ENCODE data around the gene PLET1. TPM values are rescaled to one million over a fixed set of nuclear protein-coding genes. Genes with fewer than 3 reads are reported as not detected.

Gene PLET1
- total RNA-seq, 1 donor from 2014 or later = not detected

DNA sequence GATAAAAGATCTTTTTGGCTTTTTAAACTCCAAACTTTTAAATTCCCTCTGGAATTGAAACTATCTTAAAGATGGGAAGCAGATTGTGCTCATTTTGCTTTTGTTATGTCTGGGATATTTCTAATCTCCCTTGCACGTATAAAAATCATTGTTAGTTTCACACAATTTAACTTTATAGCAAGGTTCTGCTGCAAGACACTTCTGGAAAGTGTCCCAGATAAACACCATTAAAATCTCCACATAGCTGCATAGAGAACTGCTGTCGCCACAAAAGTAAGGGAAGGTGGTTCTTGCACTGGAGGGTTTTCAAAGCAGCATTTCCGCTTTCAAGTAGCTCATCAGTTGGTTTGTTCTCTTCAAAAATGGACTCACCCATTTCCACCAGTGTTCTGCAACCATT is 22.6 kb downstream of the PLET1 start:
- DNase-seq = no peak

DNA sequence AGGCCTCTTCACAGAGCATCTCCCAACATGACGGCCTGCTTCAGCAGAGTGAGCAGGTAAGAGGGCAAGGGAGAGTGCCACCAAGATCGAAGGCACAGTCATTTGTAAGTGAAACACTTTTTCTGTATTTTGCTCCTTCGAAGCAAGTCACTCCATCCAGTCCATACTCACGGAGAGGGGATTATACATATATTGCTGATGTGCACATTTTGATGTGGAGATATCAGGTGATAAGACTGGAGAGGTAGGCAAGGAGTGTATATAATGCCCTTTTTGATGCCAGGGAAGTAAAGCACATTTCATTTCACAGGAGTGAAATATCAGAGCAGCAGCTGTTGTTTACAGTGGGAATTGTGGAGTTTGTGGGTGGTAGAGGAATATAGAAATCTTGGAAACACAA is 23.2 kb downstream of the PLET1 start:
- no peak for DNase-seq

DNA sequence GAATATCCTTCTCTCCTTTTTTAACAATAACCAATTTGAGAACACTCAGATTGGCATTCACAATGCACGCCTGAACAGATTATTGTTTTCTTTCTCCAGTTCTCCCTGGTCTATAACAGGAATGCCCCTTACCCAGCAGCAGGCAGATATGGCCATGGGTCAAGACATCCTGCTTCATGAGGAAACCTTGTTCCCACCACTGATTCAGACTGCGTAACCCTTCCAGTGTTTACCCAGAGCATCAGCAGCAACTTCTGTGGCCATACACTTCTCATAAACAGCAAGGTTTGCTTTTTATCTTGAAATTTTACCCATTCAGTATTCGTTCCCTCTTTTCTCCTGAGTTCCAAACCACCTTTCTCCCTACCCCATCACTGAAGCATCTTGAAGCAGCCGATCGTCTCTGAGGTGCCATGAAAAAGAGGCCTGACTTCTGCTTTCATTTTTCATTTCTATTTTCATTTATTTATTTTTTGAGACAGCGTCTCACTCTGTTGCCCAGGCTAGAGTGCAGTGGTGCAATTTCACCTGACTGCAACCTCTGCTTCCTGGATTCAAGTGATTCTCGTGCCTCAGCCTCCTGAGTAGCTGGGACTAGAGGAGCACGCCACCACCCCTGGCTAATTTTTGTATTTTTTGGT is 24.8 kb downstream of the PLET1 start:
- DNase-seq = no peak

DNA sequence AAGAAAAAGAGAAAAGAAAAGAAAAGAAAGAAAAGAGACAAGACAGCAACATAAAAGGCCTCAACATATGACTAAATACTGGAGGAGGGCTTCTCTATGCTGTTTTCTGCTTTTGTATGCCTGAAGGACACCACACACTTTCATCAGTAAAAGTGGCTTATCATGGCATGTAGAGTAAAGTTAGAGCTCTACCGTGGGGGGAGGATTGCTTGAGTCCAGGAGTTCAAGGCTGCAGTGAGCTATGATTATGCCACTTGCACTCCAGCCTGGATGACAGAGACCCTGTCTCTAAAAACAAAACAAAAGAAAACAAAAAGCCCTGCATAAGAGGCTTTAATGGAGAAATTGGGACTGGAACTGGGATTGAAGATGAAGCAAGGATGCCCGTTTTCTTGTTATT is 28.7 kb downstream of the PLET1 start:
- no peak for DNase-seq

DNA sequence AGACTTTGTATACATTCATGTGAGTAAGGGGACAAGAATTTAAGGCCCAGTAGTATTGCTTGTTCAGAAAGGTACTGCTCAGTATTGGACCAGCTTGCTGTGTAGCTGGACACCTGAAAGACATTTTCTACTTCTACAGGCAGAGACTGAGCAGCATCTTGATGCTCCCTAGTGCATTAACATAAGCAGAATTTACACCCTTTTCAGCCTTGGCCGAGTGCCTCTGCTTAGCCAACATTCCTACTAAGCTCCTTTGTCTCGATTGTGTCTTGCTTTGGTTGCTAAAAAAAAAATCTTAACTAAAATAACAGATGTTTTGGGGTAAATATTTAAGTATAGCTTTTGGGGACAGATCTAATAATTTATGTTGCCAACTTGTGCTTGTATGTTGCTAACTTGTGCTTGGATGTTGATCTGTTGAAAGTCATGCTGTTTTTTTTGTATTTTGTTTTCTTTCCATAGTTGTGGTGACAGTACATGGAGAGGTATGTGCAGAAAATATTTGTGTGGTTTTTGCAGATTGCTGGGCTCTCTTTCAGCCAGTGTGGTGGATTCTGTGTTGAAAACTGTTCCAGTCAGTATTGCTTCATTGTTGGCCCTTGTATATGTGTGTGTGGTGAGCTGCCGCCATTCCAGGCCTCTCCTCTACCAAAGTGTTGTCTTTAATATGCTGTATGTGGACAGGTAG is 30.8 kb downstream of the PLET1 start:
- DNase-seq = no peak

DNA sequence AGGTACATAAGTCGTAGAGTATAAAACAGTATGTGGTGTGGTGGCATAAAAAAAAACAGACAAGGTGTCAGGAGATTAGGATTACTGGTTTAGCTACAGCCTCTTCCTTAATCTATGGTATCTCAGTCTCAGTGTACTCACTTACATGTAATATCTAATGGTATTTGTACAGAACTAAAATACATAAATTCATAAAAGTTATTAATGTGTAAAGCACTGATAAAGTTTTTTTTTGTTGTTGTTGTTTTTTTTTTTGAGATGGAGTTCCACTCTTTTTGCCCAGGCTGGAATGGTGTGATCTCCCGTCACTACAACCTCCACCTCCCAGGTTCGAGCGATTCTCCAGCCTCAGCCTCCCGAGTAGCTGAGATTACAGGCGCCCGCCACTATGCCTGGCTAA is 31.5 kb downstream of the PLET1 start:
- DNase-seq = no peak

DNA sequence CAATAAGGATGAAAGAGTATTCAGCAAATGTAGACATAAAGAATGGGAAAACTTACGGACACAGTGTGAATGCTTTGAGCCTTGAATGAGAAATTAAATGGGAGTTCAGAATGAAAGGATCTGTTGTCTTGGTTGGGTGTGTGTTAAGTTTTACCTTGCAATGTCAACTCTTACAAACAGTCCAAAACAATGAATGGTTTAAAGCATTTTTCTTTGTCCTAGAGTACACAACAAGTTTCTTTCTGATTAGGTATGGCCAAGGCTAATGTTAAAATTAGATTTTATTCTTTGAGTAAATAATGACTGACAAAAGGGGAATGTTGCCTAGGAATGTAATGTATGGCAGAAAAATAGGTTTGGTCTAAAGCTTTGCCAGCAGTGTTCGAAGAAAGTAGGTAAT is 32.0 kb downstream of the PLET1 start:
- no peak for DNase-seq

DNA sequence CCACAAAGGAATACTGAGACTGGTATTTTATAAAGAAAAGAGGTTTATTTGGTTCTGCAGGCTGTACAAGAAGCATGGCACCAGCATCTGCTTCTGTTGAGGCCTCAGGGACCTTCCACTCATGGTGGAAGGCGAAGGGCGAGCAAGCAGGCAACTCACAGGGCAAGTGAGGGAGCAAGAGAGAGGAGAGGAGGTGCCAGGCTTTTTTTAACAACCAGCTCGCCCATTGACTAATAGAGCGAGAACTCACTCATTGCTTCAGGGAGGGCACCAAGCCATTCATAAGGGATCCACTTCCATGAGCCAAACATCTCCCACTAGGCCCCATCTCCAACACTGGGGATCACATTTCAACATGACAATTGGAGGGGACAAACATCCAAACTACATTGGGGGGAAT is 33.2 kb downstream of the PLET1 start:
- no peak for DNase-seq

DNA sequence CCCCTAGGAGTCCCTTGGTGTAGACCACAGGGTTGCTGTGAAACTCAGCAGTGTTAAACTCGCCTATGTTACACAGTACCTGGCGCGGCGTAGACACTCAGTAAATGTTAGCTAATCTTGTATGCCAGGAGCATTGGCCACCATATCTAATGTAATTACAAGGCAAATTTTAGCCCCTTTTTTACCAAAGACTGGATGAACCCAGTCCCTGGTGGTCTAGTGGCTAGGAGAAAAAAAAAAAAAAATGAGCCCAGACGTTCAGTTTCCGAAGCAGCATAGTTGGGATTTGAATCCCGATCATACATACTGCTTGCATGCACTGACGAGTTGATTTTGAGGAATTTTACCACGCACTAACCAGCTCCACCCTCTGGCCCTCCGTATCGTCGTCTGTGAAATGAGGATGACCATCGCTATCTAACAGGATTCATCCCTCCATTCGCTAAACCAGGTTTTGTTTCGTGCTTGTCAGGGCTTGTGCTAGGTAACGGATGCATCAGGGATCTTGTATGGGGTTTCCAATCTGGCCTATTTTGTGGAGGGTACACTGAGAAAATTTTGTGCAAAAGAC is 33.7 kb downstream of the PLET1 start:
- DNase-seq = no peak

DNA sequence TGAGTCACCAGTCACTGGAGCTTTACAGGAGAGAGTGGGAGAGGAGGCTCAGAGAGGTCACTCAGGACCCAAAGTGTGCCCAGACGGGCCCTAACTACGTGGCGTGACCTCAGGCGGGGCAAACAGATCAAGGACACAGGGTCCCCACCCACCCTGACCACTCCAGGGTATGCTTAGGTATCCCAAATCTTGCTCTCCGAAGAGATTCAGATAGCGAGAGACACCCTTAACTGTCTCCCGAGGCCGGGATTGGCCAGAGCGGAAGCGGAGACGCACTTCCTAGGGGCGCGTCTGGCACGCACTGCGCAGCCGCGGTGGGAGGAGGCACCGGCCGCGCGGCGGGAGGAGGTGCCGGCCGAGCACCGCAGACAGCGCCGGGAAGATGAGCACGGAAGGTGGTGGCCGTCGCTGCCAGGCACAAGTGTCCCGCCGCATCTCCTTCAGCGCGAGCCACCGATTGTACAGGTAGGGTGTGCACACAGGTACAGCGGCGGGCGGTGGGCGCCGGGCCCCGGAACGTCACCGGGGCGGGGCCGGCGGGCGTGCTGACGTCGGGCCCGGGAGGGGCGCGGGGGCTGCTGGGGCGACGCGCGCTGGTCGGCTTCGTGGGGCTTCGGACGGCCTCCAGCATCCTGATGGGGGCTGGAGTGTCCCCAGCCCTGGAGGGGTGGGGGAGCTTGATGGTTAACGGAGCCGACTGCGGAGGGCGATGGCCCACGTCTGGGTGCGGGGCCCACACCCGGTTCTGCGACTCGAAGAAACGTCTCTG is 34.4 kb downstream of the PLET1 start, which contains the start of gene PTS:
PTS (plus strand) TSS at position 367 of the 769 bp plus-strand sequence; CDS start at position 383, 16 bp downstream.
- peak; percentile 96 for DNase-seq

DNA sequence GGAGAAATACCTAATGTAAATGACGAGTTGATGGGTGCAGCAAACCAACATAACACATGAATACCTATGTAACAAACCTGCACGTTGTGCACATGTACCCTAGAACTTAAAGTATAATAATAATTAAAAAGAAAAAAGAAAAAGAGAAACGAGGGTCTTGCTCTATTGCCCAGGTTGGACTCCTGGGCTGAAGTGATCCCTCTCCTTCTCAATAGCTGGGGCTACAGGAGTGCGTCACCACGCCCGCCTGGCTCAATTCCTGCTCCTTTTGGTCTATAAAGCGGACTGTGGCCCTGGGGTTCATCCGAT is 35.0 kb downstream of the PLET1 start:
- no peak for DNase-seq

DNA sequence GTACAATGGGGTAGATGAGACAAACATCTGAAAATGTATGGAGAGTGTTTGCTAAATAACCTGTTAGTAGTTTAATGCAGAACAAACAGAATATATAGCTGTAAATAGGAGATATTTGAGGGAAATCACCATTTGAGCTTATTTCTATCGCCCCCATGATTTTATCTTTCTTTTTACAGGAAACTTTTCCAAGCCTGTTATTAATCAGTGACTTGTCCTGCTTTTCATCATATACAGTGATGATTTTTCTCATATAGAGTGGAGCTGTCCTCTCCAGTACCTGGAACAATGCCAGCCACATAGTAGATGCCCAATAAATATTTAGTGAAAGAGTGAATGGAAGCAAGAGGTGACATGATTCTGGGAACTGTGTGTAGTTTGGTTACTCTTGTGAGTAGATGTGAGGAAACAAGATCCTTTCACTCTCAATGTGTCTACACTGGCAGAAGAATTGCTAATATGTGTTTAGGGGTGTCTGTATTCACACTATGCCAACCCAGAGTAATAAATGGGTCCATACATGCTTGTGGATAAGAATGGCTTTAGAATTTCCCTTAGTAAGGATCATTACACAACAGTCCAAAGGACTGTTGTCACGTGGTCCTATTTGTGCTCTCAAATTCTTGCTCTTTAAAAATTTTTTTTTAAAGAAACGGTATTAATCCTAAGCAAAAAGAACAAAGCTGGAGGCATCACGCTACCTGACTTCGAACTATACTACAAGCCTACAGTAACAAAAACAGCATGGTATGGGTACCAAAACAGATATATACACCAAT is 36.7 kb downstream of the PLET1 start:
- DNase-seq = no peak

DNA sequence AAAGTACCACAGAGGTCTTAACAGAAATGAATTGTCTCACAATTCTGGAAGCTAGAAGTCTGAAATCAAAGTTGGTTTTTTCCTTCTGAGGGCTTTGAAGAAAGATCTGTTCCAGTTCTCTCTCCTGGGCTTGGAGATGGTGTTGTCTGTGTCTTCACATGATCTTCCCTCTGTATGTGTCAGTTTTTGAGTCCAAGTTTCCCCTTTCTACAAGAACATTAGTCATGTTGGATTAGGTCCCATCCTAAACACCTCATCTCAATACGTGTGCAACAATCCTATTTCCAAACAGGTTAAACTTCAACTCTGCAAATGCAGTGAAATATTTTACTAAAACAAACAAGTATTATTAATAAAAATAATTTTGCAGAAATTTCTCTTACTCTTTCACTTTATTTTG is 37.5 kb downstream of the PLET1 start:
- DNase-seq = no peak

DNA sequence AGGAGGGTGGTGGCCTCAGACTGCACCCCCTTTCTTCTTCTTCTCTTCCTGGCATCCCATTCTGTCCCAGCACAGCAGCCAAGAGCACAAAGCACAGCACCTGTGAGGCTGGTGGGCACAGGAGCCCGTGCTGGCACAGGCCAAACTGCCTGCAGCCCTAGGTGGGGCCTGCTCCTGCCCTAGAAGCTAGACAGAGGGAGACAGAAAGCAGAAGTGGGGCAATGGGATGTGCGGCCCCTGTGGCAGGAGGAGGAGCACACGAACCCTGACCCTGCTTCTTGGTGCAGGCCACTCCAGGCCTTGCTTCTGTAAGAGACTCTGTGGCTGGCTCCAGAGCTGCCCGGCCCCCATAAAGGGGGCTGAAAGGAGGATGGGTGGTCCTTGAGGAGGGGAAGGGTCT is 38.4 kb downstream of the PLET1 start:
- DNase-seq = no peak

DNA sequence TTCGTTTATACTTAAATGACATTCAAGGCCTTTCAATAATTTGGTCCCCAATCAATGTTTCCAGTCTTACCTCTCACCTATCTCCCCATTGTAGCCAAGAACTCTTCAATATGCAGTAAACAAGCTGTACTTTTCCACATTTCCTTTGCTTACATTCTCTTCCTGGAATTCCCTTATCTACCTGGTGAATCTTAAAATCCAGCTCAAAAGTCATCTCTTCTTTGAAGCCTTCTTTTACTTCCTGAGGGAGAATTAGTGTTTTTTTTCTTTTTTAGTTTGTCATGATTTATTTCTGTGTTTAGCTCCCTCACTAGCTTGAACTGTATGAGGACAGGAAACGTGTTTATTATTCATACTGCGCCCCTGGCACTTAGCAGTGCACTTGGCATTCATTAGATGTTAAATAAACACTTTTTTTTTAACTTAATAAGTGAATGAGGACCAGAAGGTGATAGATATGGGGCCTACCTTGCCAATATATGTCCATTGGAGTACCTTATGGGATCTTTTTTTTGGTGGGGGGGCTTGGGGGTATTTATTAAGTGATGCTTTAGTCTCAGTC is 39.3 kb downstream of the PLET1 start:
- DNase-seq = no peak

DNA sequence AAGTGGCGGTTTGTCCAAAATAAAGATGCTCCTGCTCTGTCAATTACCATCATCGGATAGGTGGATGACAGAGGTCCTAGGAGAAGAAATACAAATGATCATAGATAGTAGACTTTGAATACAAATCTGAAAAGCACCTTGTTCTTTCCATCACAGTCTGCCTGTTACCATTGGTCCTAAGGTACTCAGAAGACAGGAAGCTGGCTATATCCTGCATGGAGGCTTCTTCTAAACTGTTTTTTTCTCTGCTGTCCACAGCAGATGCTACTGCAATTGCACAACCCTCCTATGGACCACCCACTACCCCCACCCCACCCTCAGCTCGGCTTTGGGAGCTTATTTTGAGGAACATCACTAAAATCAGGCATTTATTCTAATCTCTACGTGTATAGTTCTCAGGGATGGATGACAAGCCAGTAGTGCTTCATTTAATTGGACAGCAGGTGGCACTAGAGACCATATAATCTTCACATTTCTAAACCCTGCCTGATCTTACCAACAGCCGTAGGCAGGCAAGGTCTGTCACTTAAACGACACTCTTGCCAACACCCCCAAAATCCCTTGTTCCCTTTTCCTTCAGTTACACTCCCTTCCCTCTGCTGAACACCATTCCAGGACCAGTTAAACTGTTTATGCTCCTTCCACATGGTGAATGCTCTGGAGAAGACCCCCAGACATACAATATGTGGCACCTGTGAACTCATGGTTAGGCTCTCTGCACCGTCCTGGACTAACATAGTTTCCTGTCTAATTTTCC is 41.0 kb downstream of the PLET1 start:
- DNase-seq = peak; percentile 91

DNA sequence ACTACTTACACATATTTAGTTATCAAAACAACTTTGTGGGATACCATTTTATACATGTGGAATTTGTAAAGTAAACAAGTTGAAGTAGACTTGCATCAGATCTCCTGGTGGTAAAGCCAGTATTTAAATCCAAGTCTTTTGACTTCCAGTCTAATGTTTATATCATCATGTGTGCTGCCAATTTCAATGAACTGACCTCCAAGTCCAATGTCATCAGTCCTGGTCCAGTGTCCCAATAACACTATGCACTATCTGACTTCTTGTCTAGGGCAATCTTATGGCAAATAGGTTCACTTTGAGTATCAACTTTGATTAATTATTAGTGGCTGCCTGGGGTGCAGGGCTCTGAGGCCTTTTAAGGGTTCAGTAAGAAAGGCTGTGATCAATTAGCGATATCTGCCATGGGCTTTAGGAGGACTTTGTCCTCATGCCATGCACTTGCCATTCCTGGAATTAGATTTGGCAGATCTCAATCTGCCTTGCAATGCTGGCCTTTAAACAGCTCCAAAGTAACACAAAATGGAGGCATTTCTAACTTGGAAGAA is 44.0 kb downstream of the PLET1 start:
- DNase-seq = no peak

DNA sequence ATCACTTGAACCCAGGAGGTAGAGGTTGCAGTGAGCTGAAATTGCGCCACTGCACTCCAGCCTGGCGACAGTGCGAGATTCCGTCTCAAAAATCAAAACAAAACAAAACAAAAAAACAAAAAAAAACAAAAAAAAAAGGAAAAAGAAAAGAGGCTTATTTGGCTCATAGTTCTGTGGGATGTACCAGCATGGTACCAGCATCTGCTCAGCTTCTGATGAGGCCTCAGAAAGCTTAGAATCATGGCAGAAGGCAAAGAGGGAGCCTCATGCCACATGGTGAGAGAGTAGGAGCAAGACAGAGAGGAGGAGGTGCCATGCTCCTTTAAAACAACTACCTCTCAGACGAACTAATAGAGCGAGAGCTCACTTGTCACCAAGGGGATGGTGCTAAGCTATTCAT is 45.0 kb downstream of the PLET1 start:
- no peak for DNase-seq

DNA sequence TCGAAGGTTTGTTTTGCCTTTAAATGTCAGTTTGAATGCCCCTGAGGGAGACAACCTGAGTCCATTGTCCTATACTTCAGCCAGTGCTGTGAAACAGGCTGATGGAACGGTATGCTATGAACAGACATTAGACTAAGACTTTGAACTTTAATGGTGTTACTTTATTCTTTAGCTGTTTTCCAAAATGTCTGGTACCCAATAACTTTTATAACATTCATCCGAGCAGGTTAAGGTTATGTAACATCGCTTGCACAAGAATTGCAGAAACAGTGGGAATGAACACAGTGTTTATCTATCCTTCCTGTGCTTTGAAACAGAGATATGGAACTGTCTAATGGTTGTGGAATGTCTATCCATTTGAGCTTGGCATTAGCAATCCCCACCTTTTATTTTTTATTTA is 46.9 kb downstream of the PLET1 start:
- no peak for DNase-seq

DNA sequence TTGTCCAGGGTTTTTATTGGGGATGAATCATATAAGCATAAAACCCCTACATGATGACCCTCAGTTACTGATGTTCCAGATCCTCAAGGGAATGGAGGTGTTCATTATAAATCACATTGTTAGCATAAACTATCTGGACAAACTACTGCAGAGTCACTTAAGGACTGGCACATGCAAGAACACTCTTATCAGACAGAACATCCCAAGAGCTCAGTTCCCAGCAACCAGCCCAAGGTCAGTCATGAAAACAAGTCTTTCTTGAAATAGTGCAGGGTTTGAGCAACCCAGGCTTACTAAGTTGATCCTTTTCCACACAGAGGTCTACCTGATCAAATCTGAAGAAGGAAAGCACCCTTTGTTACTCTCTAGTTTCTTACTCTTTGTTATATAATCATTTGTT is 48.0 kb downstream of the PLET1 start:
- DNase-seq = no peak

DNA sequence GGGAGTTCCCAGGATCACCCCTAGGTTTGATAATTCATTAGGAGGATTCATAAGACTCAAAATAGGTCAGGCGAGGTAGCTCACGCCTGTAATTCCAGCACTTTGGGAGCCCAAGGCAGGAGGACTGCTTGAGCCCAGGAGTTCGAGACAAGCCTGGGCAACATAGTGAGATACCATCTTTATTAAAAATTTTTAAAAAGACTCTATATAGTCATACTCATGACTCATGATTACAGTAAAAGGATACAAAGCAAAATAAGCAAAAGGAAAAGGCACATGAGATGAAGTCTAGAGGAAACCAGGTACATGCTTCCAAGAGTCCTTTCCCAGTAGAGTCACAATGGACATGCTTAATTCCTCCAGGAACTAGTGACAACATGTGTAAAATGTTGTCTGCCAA is 48.4 kb downstream of the PLET1 start:
- DNase-seq = no peak

All from tongue (tissue), 2 donors.